NCI-H69 (cell line): Measurements from ENCODE around the gene FAAP20.

Source experiments
- DNase-seq: peaks from one replicate; lab custom pipeline; 2025; lab: John Stamatoyannopoulos, UW

FAAP20 gene

DNA sequence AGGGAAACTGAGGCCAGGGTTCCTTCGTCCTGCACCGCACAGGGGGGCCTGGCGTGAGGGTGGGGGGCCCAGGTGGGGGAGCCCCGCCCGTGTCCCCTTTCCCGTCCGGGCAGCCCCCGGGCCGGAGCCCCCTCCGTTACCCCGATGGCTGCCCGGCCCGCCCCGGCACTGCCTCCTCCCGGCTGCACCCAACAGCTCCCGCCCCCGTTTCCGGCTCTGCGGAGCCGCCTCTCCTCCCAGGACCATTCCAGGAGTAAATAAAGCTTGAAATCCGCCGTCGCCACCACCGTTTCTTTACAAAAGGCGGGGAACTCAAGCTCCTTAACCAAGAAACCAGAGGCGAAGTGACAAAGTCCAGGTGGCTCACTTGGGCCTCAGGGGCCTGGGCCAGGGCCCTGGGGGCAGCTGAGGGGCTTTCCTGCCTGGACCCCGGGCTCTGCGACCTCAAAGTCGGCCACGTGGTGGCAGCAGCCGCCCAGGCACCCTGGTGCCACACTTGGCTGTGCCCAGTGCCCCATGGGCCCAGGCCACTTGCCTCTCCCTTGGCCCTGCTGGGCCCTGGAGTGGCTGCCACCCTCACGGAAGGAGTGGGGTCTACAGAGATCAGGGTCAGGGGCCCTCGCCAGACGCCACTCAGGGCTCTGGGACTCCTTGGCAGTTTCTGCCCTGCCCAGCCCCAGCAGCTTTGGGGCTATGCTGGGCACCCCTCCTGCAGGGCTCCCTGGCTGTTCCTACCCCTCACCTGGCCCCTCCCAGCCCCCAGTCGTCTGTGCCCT lies 514 bp upstream of the FAAP20 start:
- DNase-seq: peak; percentile 83

DNA sequence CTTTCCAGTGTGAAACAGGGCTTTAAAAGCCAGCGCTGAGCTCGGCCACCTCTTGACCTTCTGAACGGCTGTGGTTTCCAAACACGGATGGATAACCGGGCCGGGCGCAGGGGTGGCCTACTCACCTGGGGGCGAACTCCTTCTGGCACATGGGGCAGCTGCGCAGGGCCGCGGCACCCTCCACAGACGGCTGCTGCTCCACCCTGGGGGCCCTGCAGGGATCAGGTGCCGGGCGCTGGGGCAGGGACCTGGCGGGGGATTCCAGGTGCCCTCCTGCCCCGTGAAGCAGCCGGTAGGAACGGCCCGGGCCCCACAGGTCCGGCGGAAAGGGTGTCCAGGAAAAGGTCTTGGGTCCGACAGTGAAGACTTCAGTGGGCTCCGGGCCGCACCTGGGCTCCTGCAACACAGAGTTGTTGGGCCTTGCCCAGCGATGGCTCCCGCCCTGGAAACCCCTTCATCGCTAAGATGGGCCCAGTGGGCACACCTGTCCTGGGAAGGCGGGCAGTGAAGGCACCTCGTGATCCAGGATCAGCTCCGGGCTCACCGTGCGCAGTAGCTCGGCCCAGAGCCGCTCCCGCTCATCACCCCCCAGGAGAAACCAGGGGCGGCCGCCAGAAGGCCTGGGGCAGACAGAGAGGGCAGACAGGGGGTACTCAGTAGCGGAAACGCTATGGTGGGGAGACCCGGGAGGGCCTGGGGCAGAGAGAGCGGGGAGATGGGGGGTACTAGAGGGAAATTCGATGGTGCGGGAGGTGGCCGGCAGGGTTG lies 874 bp downstream of the FAAP20 start:
- peak; percentile 18 for DNase-seq

DNA sequence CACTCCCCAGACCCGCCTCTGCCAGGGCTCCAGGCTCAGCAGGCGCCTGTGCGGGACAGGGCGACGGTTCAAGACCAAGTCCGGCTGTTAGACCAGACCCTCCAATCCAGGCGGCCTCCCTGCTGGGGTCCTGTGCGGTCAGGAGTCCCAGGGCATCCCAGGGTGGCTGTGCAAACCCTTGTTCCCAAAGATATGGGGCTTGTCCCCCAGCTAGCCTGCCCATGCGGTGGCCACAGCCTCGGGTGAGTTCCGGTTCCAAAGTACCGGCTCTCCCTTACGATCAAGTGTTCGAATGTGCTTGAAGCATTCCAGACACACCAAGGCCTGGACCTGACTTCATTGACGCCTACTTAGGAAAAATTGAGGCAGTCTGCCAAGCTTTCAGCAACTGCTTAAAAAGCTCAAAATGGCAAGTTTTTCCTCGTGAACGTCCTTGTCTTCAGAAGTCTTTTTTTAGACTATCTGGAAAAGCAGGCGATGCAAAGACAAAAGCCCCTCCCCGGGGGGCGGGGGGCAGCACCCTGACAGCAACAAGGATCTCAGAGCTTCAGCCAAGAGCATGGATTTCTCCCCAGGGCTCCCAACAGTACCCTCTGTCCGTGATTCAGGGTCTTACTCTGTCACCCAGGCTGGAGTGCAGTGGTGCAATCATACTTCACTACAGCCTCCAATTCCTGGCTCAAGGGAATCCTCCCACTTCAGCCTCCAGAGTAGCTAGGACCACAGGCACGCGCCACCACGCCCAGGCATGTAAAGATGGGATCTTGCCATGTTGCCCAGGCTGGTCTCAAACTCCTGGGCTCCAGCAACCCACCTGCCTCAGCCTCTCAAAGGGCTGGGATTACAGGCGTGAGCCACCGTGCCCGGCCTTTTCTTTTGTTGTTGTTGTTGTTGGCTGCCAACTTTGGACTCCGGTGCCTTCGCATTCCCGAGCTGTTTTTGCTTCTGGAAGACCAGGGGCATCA lies 2.3 kb downstream of the FAAP20 start:
- no peak for DNase-seq

DNA sequence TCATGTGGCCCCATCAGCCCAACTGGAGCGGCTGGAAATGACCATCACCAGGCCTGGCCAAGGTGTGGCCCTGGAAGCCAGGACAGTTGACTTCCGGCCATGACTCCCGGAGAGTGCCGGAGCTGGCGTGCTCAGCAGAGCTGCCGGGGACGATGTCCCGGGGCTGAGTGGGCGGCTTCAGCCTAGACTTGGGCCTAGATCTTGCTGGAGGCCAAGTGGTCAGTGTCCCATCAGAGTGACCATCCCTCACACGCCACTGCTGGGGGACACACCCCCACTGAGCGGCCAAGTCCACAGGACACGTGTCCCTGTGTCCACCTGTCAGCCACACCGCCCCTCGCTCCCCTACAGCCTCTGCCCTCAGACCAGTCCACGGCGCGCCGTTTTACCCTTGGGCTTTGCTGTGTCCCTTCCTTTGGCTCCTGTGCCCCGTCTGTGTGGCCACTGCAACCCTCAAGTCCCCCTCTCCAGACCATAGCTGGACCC lies 4.0 kb downstream of the FAAP20 start:
- DNase-seq: no peak

DNA sequence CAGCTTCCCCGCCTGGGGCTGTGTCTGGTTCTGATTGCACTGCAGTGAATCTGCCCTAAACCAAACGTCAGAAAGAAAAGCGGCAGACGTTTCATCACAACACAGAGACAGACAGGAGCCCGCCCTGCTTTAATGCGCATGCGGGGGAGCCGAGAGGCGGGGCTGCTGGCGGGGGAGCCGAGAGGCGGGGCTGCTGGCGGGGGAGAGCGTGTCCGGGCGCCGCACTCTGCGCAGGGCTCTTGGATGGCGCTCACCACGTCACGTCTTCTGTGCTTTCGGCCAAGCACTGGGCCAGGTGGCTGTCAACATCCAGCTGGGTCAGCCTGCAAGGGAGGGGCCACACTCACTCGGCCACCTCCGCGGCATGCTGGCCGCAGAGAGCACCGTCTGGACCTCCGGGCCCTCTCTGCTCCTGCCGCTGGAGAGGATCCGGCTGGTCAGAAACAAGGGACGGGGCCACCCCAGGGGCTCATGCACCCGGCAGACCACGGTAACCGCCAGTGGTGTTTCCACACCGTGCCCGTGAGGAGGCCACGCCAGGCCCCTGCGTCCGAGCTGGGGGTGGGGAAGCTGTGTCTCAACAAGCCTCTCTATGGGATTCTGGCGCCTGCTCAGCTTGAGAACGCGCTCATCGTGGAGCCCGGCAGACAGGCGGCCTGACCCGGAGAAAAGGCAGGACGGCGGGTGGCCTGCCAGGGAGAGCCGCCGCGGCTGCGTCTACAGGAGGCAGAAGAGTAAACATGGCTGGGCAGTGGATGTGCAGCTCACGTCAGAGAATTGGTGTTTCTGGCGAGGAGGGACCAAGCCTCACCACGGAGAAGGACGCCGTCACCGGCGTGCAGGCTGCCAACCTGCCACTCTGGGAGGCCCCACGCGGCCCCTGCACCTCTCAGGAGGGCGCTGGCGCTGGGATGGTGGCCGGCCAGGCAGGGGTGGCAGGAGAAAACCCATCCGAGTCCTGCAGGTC lies 4.8 kb downstream of the FAAP20 start:
- peak; percentile 94 for DNase-seq

DNA sequence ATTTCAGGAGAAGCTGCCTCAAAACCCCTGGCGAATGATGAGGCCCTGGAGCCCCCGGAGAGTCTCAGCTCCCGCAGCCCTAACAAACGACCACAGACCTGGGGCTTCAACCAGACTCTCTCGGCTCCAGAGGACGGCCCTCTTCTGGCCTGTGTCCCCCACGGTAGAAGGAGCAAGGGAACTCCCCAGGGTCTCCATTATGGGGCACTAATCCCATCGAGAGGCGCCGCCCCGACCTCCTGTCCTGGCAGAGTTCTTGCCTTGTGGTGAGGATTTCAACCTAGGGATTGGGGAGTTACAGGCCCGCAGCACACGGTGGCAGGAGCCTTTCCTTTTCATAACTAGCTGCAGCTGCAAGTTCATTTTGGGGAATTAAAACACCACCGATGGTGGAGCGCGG lies 6.2 kb downstream of the FAAP20 start:
- DNase-seq: no peak

DNA sequence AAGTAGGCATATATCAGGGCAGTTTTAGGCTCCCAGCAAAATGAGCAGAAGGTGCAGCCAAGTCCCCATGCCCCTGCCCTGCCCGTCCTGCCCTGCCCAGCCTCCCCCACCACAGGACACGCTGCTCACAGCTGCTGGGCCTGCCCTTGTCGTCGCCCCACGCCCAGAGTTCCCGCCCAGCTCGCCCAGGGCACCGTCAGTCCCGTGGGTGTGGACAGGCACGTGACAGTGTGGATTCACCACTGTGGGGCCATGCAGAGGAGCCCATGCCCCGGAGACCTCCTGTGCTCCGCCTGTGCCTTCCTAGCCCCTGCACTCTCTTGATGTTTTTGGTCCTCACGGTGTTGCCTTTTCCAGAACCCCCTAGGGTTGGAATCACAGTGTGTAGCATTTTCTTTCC lies 7.0 kb downstream of the FAAP20 start:
- DNase-seq: no peak

DNA sequence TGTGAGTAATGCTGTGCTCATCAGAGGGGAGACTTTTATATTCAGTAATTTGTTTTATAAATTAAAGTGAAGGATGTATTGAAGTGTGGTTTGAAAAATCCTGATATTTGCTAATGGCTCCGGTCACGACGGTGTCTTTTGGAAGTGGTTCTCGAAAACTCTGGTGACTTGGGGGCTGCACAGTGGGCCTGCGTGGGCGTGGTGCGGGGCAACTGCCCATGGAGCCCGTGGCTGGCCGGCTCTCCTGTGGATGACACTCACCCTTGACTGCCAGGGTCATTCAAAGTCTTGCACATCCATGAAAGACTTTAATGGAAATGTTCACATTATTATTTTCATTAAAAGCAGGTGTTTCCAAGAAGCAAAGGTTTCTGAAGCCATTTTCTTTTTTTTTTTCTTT lies 7.7 kb downstream of the FAAP20 start:
- no peak for DNase-seq

DNA sequence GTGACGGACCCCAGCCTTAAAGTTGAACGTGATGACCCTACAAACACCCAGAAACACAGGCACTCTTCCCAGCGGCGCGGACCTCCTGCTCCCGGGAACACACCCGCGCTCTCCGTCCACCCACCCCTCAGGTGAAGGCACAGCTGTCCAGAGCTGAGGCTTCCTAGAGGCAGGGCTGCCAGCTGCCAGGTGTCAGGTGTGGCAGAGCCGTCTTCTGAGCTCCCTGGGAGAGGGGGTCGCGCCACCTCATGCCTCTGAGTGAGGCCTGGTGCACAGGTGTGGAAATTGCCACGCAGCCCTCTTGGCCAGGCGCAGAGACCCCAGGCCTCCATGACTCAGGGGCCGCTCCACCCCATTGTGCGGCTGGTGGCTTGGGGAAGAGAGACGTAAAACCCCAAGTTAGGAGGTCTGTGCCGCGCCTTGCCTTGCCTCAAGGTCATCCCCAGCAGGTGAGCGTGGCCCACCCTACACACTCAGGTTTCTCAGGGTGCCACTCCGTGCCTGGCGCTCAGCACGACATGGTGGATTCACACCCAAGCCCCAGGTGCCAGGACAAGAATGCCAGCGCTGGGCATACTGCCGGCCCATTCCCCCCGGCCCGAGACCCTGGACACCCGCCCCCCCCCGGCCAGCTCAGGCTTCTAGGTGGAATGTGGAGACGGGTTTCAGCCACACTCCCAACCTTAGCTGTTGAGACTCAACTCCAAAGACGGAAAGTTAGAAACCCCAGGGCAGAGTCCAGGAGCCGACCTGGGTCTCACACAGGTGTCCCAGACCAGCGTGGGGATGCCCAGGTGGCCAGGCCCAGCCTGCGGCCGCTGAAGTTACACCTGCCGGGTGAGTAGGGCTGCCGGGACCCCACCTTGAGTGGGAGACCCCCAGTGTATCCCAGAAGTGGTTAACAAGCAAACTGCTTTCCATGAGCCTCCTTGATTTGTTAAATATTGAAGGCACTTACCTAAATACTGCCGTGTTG lies 8.4 kb downstream of the FAAP20 start:
- no peak for DNase-seq

DNA sequence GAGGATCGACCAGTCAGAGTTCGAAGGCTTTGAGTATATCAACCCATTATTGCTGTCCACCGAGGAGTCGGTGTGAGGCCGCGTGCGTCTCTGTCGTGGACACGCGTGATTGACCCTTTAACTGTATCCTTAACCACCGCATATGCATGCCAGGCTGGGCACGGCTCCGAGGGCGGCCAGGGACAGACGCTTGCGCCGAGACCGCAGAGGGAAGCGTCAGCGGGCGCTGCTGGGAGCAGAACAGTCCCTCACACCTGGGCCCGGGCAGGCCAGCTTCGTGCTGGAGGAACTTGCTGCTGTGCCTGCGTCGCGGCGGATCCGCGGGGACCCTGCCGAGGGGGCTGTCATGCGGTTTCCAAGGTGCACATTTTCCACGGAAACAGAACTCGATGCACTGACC lies 9.6 kb downstream of the FAAP20 start:
- DNase-seq: no peak

DNA sequence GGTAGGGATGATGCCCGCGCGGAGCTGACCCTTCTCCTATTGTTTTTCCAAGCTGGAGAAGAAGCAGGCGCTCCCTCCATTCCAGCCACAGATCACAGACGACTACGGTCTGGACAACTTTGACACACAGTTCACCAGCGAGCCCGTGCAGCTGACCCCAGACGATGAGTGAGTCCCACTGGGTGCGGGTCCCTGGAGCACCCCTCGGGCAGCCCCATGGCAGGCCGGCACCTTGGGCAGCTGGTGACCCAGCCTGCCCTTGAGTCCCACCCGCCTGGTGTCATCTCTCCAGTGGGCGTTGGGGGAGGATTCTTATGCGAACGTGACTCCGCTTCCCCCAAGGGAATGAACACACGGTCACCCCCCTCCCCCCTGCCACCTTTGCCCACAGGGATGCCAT lies 10.0 kb downstream of the FAAP20 start:
- no peak for DNase-seq

DNA sequence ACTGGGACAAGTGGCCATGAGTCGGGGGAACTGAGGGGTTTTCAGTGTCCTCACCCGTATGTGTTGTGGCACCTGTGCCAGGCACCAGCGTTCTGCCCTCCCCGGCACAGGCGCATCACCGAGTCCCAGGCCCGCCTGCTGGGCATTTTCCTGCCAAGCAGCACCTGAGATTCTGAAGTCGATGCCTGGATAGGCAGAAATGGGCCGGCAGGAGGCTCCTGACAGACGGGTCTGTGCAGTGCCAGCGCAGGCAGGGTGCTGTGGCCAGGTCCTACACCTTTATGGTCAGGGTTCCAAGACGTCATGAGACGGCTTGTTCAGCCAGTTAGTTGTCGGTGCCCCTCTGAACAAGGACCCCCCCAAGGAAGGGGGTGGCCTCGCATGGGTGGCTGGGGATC lies 10.6 kb downstream of the FAAP20 start:
- DNase-seq: no peak

DNA sequence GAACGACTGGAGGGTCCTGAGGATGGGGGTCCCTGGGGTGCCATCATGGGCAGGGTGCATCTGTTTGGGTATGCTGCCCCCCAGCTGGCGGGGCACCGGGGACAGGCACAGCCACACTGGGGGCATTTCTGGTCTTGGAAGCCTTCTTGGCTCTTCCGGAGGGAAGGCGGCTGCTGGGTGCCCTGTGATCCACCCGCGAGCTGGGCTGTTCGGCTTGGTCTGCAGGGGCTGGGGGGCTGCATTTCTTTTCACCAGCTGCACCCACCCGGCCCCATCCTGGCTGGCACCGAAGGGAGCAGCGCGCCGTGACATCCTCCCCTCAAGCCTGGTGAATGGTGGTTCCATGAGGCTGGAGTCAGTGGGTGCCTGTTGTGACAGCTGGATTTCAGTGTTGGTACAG lies 12.2 kb downstream of the FAAP20 start:
- DNase-seq: no peak

DNA sequence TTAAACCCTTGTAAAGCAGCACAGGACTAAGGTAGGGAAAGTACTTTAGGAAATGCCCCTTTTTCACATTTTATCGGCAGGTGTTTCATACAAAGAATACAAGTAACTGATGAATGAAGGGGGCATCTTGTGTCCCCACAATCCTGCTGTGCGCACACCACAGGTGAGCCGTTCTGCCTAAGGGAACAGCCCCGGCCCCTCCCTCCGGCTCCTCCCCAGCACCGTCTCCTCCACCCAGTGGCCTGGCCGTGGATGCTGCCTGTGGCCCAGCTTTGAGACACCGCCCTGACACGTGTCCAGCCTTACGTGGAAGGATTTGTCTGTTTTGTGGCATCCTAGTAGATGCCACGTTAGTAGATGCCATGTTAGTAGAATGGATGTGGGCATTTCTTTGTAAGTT lies 12.8 kb downstream of the FAAP20 start:
- DNase-seq: peak; percentile 4

DNA sequence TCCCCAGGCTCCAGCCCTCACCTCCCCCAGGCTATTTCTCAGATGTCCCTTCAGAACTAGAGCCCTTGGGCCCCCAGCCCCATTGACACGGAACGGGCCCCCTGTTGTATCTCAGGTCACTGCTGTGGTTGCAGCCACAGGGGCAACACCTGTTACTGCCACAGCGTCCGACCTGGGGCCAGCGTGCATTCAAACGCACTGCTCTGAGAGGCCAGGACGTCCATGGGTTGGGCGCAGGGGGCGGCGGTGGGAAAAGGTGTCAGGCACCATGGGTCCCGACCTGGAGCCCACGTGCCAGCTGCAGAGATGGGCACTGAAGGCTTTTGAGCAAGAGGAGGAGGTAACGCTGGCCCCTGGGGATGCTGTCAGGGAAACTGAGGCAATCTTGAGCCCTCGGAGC lies 13.3 kb downstream of the FAAP20 start:
- DNase-seq: no peak

DNA sequence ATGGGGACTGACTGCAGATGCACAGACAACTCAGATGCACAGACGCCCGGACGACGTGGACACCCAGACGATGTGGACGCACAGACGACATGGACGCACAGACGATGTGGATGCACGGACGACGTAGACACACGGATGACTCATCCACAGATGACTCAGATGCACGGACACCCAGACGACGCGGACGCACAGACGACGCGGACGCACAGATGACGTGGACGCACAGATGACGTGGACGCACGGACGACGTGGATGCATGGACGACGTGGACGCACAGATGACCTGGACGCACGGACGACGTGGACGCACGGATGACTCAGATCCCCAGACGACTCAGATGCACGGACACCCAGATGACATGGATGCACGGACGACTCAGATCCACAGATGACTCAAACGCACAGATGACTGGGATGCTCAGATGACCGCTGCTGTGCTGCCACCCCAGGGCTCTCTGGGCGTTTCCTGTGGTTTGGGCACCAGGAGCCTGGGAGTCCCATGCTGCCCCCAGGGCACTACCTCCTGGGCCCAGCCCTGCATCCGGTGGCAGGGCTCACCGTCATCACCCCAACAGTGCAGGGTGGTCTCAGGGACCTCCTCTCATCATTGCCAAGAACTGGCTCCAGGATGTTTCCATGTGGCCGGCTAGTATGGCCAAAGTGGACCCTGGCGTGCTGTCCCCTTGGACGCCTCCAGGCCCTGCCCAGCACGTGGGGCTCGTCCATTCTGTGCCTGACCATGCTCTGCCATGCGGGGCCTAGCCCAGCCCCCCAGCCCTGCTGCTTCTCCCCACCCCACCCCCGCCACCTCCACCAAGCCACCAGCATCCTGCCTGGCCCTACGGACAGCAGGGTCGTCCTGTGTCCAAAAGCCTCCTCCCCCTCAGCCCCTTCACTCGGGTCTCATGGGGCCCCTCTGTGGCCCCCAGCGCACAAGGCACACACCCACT lies 14.0 kb downstream of the FAAP20 start:
- no peak for DNase-seq

DNA sequence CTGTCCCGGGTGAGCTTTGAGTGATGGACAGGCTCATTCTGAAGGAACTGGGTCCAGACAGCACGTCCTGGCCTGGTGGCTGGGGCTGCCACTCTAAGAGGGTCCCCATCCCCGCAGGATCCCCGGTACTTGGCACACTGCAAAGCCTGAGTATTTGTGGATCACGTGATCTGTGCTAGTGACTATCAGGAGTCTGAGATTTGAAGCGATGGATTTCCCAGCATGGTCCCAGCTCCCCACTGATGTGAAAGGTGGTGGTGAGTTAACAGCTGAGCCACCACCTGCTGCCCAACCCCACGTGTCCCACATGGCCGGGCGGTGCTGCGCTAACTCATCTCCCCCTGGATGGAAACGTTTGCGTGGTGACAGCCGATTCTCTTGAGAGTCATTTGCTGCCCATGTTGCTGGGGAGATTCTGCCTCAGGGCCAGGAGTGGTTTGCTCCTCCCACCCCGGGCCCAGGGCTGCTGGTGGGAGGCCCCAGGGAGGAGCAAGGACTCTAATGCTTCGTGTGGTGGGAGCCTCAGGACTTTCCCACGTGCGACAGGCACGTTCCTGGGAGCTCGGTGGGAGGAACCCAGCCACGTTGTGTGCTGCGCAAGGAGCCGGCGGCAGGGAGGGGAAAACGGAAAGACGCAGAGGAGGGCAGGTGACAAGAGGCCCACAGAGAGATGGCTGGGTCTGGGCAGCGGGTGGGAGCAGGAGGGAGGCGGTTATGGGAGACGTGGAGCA lies 15.1 kb downstream of the FAAP20 start:
- DNase-seq: peak; percentile 78

DNA sequence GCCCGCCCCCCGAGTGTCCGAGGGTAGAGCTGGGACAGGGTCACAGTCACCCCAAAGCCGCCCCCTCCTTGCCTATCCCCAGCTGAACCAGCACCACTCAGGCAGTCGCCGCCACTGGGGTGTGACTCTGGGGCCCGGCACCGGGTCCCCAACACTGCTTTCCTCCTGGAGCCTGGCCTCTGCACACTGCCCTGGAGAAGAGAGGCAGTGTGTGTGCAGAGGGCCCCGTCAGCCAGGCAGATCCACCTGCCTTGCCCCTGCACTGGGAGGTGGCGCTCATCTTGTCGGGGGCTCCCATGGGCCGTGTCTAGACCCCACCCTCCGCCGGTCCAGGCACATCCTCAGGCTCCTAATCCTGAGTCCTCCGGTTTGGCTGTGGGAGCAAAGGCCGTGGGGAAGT lies 15.7 kb downstream of the FAAP20 start:
- no peak for DNase-seq
